Psoas muscle (tissue), 8 donors: ENCODE measurements around the gene PRRT1B. TPM values are rescaled to one million over a fixed set of nuclear protein-coding genes. Genes with fewer than 3 reads are reported as not detected.

Experiments used
- ATAC-seq, 4 donors: fragments of 200-7000 bp; cut with Tn5 transposase; one replicate each; pipeline ENCODE4 v1.9.1; 2020; ENCODE audit warnings: moderate library complexity in 3 of 4, mild to moderate bottlenecking in 2 of 4
- DNase-seq, 2 donors: peaks; one replicate each; pipeline ENCODE4 v3.0.0-alpha.2; 2020
- H3K27ac ChIP-seq: fragments of 200-600 bp; one replicate; pipeline ENCODE4 v1.8.0; 2022
- H3K27me3 ChIP-seq, 3 donors: fragments of 200-600 bp in 1 of 3; one replicate each; pipeline versions ENCODE4 v1.6.1 to v1.8.0; 2013 to 2022; ENCODE audit warnings: low read length in 2 of 3, mild to moderate bottlenecking in 2 of 3, moderate library complexity in 1 of 3; ENCODE audit not compliant: insufficient read depth in 3 of 3
- H3K36me3 ChIP-seq, 2 donors: fragments of 200-600 bp in 1 of 2; one replicate each; pipeline versions ENCODE4 v1.6.1 to v1.8.0; 2013 to 2022; ENCODE audit warnings: low read depth in 1 of 2, mild to moderate bottlenecking in 1 of 2, moderate library complexity in 1 of 2; ENCODE audit not compliant: insufficient read depth in 1 of 2
- H3K4me1 ChIP-seq: fragments of 200-600 bp; one replicate; pipeline ENCODE4 v1.8.0; 2022
- H3K4me3 ChIP-seq: fragments of 200-600 bp; one replicate; pipeline ENCODE4 v1.8.0; 2022; ENCODE audit warnings: mild to moderate bottlenecking
- H3K9me3 ChIP-seq: fragments of 200-600 bp; one replicate; pipeline ENCODE4 v1.8.0; 2022
- CTCF ChIP-seq: fragments of 200-600 bp; IDR thresholded peaks from one replicate; pipeline ENCODE4 v1.8.0; 2022; ENCODE audit warnings: antibody characterized with exemption
- WGBS, 3 donors: extraction: QIAGEN DNeasy Blood & Tissue Kit; methylation state at CpG; one replicate each; pipeline versions ENCODE4 v1.1.6 to v1.1.7; 2013; 5-methylcytosine and 5-hydroxymethylcytosine counted together
- intact Hi-C, 2 donors: fragments of 100-400 bp; cut with DNase I; formaldehyde crosslinking; loops; one replicate each; pipeline versions ENCODE4 v1.11.0 to v1.14.2; 2022
- polyA plus RNA-seq, 3 donors: library from polyadenylated mRNA; stranded (reverse); fragments of 200-250 nt; gene quantifications; one replicate each; pipeline ENCODE4 v1.2.3, GENCODE V29; 2013
- total RNA-seq, 4 donors: library from RNA; stranded (reverse); fragmentation: NEBNext Ultra II Directional in 2 of 4; extraction: Animal tissue kit (Norgen Biotek cat#: 25700) in 2 of 4; gene quantifications; one replicate each; pipeline versions ENCODE4 v1.2.1 to v1.2.4, GENCODE V29; 2021 to 2023
- donor health status: healthy with polysubstance abuse.
- donor health status: DM: no; HTN: no; CAD: no; lungs with moderate emphysema.
- donor health status: Bipolar disorder and iron deficiency.
- donor health status: healthy.
- donor health status: DM: yes; HTN: yes; CAD: no.
- donor health status: DM: no; HTN: no; CAD: no.
- donor health status: DM: no; HTN: no; CAD: no.
- donor health status: DM: yes; HTN: yes; CAD: no.

Gene PRRT1B
- total and polyA plus RNA-seq, 7 donors: not detected

- DNase-seq: no peak
- Histone ChIP-seq H3K27ac (no peak overlapping the region), H3K27me3 (peaks cover 0 to 60% (median 13%) of the 10 kb centered on the region in 3 donors), H3K36me3 (no peaks in the 10 kb centered on the region), H3K4me1 (no peaks in the 10 kb centered on the region), H3K9me3 (no peaks in the 10 kb centered on the region), H3K4me3 (no peak overlapping the region)
- no peak for TF ChIP-seq CTCF
- ATAC-seq: no peak
- WGBS, 3 donors: 22 to 25% (median 24%) methylated on average over 40 to 60 of the region's 60 CpGs
- intact Hi-C loops: no loop called here
Observed at GRCh38 chr9:131554087-131554842, 8.9 kb downstream of the PRRT1B start.

- no peaks in the 10 kb centered on the region for H3K36me3 ChIP-seq
- TF ChIP-seq CTCF: no peak
- H3K27ac ChIP-seq: no peak overlapping the region
- H3K27me3 ChIP-seq: peaks cover 0 to 55% (median 13%) of the 10 kb centered on the region in 3 donors
- no peak overlapping the region for H3K4me3 ChIP-seq
- WGBS, 3 donors: 20 to 35% (median 34%) methylated on average over 22 to 54 of the region's 54 CpGs
- no peak for ATAC-seq
- H3K9me3 ChIP-seq: no peaks in the 10 kb centered on the region
- DNase-seq: no peak
- intact Hi-C loops: no loop called here
- H3K4me1 ChIP-seq: no peaks in the 10 kb centered on the region
Observed at GRCh38 chr9:131554843-131555351, 9.6 kb downstream of the PRRT1B start.

GRCh38 chr9:131555841-131556673, 10.7 kb downstream of the PRRT1B start:
- TF ChIP-seq CTCF: no peak
- no peak overlapping the region for H3K4me3 ChIP-seq
- no peaks in the 10 kb centered on the region for H3K9me3 ChIP-seq
- ATAC-seq (peak in 1 of 4 donors; percentile 14), DNase-seq (no peak)
- no peaks in the 10 kb centered on the region for H3K36me3 ChIP-seq
- intact Hi-C loops: no loop called here
- WGBS, 3 donors: 75 to 79% (median 78%) methylated on average over 13 to 15 of the region's 15 CpGs
- H3K27me3 ChIP-seq: peaks cover 0 to 54% (median 10%) of the 10 kb centered on the region in 3 donors
- H3K4me1 ChIP-seq: no peaks in the 10 kb centered on the region
- no peak overlapping the region for H3K27ac ChIP-seq

- intact Hi-C loops: no loop called here
- DNase-seq: no peak
- TF ChIP-seq CTCF: no peak
- Histone ChIP-seq H3K27me3 (peaks cover 0 to 40% (median 10%) of the 10 kb centered on the region in 3 donors), H3K4me3 (no peak overlapping the region), H3K27ac (no peak overlapping the region), H3K36me3 (no peaks in the 10 kb centered on the region), H3K9me3 (peaks cover 8% of the 10 kb centered on the region), H3K4me1 (no peaks in the 10 kb centered on the region)
- 89 to 92% (median 91%) methylated on average over 23 to 25 of the region's 25 CpGs for WGBS, 3 donors
- peak in 2 of 4 donors; percentile 9 to 26 for ATAC-seq
Observed at GRCh38 chr9:131557855-131558548, 12.7 kb downstream of the PRRT1B start.
